ENCODE data around the gene IZUMO1.

IZUMO1 gene

DNA sequence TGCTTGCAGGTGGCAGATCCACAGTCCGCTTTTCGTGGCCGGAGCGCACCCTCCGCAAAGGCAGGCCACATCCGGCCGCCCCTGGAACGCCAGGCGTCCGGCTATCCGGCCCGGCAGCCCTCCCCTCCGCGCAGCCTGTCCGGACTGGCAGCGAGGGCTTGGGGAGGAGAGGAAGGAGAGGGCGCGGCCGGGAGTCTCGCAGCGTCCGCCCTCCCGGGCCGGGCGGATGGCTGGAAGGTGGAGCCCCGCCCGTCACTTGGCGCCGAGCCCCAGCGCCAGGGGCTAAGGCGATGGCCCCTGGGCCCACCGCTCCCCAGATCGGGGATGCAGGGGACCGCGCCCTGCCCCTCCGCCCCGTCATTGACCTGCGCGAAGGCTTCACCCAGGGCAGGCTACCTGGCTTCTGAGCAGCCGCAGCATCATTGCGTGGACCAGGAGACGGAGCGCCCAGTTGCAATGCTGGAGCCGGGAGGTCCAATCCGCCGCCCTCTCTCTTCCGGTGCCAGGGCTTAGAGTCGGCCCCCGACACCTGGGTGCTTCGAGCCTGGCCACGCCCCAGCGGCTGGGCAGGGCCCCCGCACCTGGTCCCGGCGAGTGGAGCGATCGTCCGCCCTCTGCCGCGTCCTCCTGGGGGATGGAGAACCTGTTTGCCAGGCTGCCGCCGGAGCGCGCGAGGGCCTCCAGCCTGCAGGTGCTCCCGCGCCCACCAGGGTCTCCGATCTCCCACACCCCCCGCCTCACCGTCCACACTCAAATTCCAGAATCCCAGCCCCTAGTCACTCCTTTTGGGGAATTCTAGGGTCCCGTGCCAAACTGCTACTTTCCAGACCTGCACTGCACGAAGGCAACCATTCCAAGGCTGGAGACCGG is 6.0 kb upstream of the IZUMO1 start, which contains the start of gene FUT1:
Gene FUT1 (minus strand): TSS at position 146 of the 870 bp plus-strand sequence. CDS start 1,360 bp downstream, outside the sequence.
- peaks cover 60% of the 10 kb centered on the region for H3K27me3 ChIP-seq (ENCODE audit: insufficient read depth, low read length)
- H3K9me3 ChIP-seq (ENCODE audit: low read length): peaks cover 2% of the 10 kb centered on the region
- peak within 1 kb of the TSS; percentile 12 for H3K4me3 ChIP-seq (ENCODE audit: low read length)
- H3K36me3 ChIP-seq (ENCODE audit: insufficient read depth, low read length): no peaks in the 10 kb centered on the region
- H2AFZ ChIP-seq (ENCODE audit: low read depth, low read length): peak within 1 kb of the TSS; percentile 73
- H3K4me1 ChIP-seq (ENCODE audit: insufficient read depth, low read length): peaks cover 10% of the 10 kb centered on the region

DNA sequence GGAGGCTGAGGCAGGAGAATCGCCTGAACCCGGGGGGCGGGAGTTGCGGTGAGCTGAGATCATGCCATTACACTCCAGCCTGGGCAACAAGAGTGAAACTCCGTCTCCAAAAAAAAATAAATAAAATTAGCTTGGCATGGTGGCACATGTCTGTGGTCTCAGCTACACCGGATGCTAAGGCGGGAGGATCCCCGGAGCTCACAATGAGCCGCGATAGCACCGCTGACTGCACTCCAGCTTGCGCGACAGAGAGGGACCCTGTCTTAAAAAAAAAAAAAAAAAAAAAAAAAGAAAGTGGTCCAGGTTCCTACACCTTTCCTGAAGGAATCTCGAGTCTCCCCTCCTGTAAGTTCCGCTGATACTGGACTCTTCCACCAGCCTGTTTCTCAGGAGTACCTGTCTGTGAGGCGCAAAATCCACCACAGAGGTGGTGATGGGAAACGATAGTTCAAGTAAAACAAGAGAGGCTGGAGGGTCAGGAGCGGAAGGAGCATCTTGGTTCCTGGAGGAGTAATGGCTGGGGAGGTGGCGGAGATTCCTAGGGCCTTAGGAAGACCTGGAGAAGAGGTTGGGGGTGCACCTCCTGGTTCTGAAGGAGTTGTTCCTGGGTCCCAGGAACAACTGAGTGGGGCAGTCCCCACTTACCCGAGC is 5.3 kb upstream of the IZUMO1 start:
- peaks cover 2% of the 10 kb centered on the region for H3K9me3 ChIP-seq (ENCODE audit: low read length)
- peaks cover 10% of the 10 kb centered on the region for H3K4me1 ChIP-seq (ENCODE audit: insufficient read depth, low read length)
- H3K4me3 ChIP-seq (ENCODE audit: low read length): no peak overlapping the region
- H3K36me3 ChIP-seq (ENCODE audit: insufficient read depth, low read length): no peaks in the 10 kb centered on the region
- peak overlapping the region; percentile 73 for H2AFZ ChIP-seq (ENCODE audit: low read depth, low read length)
- H3K27me3 ChIP-seq (ENCODE audit: insufficient read depth, low read length): peaks cover 60% of the 10 kb centered on the region

DNA sequence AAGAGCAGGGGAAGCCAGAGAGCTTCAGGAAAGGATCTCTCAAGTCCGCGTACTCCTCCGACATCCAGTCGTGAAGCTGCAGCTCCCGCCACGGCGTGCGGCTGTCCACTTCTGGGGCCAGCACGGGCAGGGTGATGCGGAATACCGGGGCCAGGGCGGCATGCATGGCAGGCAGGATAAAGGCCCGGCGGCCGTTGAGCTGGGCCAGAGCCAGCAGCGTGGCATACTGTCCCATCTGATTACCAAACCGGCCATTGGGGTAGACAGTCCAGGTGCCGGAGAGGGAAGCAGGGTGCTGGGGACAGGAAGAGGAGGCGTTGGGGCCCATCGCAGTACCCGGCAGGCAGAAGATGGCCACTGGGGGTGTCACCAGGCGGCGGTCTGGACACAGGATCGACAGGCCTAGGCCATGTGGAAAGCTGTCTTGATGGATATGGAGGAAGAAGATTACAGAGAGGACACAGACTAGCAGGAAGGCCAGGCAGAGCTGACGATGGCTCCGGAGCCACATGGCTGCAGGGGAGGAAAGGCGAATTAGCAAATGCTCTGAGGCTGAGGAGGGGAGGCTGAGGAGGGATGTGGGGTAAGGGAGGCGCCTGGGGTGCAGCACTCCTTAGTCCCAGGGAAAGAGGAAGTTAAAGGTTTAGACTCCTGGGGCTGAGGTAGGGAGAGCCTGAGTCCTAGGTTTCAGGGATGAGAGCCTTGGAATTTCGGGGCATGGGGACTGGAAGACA is 4.2 kb upstream of the IZUMO1 start:
- H3K4me1 ChIP-seq (ENCODE audit: insufficient read depth, low read length): peaks cover 10% of the 10 kb centered on the region
- H3K4me3 ChIP-seq (ENCODE audit: low read length): no peak overlapping the region
- H3K36me3 ChIP-seq (ENCODE audit: insufficient read depth, low read length): no peaks in the 10 kb centered on the region
- peaks cover 51% of the 10 kb centered on the region for H3K27me3 ChIP-seq (ENCODE audit: insufficient read depth, low read length)
- H2AFZ ChIP-seq (ENCODE audit: low read depth, low read length): no peak overlapping the region
- H3K9me3 ChIP-seq (ENCODE audit: low read length): peaks cover 2% of the 10 kb centered on the region

DNA sequence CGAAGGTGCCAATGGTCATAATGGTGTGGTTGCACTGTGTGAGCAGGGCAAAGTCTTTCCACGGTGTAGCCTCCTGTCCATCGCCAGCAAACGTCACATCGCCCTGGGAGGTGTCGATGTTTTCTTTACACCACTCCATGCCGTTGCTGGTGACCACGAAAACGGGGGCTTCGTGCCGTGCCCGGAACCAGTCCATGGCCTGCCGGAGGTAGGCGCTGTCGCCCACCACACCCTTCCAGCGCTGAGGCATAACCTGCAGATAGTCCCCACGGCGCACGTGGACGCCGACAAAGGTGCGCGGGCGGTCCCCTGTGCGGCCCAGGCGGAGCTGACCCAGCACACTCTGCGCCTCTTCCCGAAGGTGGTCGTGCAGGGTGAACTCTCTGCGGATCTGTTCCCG is 3.6 kb upstream of the IZUMO1 start:
- no peaks in the 10 kb centered on the region for H3K36me3 ChIP-seq (ENCODE audit: insufficient read depth, low read length)
- peaks cover 2% of the 10 kb centered on the region for H3K9me3 ChIP-seq (ENCODE audit: low read length)
- H3K4me3 ChIP-seq (ENCODE audit: low read length): no peak overlapping the region
- H3K27me3 ChIP-seq (ENCODE audit: insufficient read depth, low read length): peaks cover 49% of the 10 kb centered on the region
- H3K4me1 ChIP-seq (ENCODE audit: insufficient read depth, low read length): peaks cover 10% of the 10 kb centered on the region
- no peak overlapping the region for H2AFZ ChIP-seq (ENCODE audit: low read depth, low read length)

DNA sequence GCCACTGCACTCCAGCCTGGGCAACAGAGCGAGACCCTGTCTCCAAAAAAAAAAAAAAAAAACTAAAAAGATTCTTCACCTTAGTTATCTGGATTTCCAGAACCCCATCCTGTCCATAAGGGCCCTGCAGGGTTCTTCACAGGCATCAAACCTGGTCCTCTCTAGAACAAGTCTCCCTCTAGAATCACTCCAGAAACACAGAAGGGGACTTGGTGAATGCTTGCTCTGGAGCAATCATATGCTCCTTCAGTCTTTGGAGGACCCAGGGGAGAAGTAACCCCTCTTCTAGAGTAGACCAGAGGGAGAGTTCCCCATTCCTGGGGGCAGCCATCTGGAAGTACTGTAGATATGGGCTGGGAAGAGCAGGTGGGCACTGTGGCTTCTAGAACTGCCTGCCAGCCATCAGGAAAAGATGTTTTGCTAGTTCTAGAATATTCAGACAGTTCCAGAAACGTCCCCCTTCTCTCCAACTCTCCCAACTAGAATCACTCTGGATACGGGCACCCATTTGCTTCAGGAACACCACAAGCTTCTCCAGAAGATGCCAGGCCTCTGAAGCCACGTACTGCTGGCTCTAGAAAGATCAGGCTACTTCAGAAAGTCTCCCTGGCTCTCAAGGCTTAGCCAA is 3.0 kb upstream of the IZUMO1 start:
- peaks cover 2% of the 10 kb centered on the region for H3K9me3 ChIP-seq (ENCODE audit: low read length)
- peaks cover 44% of the 10 kb centered on the region for H3K27me3 ChIP-seq (ENCODE audit: insufficient read depth, low read length)
- no peaks in the 10 kb centered on the region for H3K36me3 ChIP-seq (ENCODE audit: insufficient read depth, low read length)
- H3K4me3 ChIP-seq (ENCODE audit: low read length): no peak overlapping the region
- peaks cover 10% of the 10 kb centered on the region for H3K4me1 ChIP-seq (ENCODE audit: insufficient read depth, low read length)
- no peak overlapping the region for H2AFZ ChIP-seq (ENCODE audit: low read depth, low read length)

DNA sequence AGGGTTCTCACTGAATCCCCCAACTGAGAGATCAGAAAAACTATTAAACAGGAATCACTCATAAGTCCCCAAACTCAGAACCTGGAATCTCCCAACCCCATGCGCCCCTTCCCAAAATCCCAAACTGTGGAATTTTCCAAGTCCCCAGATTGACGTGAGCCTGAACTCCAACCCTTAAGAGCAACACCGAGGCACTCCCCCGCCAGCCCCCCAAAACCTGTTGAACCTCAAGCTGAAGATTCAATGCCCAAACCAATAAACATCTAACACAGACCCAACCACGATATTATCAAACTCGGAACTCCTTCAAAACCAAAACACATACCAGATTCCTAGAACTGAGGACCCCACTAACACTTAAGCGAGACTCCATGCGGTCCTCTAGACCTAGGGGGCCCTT is 599 bp downstream of the IZUMO1 start:
- Histone ChIP-seq H3K27me3 (ENCODE audit: insufficient read depth, low read length) (peaks cover 19% of the 10 kb centered on the region), H3K9me3 (ENCODE audit: low read length) (peaks cover 4% of the 10 kb centered on the region), H2AFZ (ENCODE audit: low read depth, low read length) (no peak overlapping the region), H3K4me3 (ENCODE audit: low read length) (no peak overlapping the region), H3K36me3 (ENCODE audit: insufficient read depth, low read length) (no peaks in the 10 kb centered on the region), H3K4me1 (ENCODE audit: insufficient read depth, low read length) (no peaks in the 10 kb centered on the region)

DNA sequence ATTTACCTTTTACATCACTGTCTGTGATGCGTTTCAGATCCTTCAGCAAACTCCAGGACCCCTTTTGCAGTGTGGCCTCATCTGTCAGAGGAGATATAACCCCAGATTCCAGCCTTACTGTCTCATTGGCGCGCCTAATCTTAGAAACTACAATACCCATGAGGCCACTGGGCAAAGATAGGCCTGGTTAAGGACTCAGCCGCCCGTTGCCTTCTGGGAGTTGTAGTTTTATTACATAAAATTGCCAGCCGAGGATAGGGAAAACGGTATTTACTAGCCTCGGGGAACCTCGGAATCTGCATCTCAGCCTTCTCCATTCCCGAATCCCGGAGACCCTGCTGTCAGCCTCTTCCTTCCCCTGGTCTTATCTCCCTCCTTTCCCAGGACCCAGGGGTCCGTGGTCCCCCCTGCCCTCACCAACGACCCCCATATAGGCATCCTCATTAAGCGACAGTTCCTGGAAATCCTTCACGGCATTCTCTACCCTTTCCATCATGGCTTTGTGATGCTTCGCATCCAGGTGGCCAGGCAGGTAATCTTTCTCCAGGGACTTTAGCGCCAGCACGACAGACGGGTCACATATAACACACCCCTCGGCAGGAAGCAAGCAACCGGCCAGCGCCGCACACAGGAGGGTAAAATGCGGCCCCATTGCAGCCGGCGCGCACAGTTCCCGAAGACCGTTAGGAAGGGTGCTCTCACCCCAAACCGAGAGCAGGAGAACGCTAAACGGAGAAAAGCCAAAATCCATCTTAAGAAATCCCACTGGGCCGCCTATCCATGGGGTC is 1.3 kb downstream of the IZUMO1 start:
- H2AFZ ChIP-seq (ENCODE audit: low read depth, low read length): no peak overlapping the region
- H3K9me3 ChIP-seq (ENCODE audit: low read length): peaks cover 5% of the 10 kb centered on the region
- no peaks in the 10 kb centered on the region for H3K36me3 ChIP-seq (ENCODE audit: insufficient read depth, low read length)
- peaks cover 19% of the 10 kb centered on the region for H3K27me3 ChIP-seq (ENCODE audit: insufficient read depth, low read length)
- H3K4me3 ChIP-seq (ENCODE audit: low read length): no peak overlapping the region
- H3K4me1 ChIP-seq (ENCODE audit: insufficient read depth, low read length): no peaks in the 10 kb centered on the region

DNA sequence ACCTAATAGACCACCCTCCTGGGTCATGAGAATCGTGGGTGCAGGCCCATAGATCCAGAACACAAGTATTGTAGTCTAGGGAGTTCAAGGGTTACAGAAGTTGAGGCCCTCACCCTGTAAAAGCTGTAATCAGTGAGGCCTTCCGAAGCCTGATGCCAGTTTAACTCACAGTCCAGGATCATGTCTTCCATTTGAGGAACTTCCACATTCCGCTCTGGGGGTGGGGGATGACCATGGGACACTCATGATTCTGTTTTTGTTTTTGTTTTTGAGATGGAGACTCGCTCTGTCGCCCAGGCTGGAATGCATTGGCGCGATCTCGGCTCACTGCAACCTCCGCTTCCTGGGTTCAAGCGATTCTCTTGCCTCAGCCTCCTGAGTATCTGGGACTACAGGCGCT is 4.6 kb downstream of the IZUMO1 start:
- Histone ChIP-seq H3K9me3 (ENCODE audit: low read length) (peaks cover 5% of the 10 kb centered on the region), H3K4me3 (ENCODE audit: low read length) (no peak overlapping the region), H3K36me3 (ENCODE audit: insufficient read depth, low read length) (no peaks in the 10 kb centered on the region), H3K4me1 (ENCODE audit: insufficient read depth, low read length) (peaks cover 5% of the 10 kb centered on the region), H2AFZ (ENCODE audit: low read depth, low read length) (no peak overlapping the region), H3K27me3 (ENCODE audit: insufficient read depth, low read length) (peaks cover 14% of the 10 kb centered on the region)

DNA sequence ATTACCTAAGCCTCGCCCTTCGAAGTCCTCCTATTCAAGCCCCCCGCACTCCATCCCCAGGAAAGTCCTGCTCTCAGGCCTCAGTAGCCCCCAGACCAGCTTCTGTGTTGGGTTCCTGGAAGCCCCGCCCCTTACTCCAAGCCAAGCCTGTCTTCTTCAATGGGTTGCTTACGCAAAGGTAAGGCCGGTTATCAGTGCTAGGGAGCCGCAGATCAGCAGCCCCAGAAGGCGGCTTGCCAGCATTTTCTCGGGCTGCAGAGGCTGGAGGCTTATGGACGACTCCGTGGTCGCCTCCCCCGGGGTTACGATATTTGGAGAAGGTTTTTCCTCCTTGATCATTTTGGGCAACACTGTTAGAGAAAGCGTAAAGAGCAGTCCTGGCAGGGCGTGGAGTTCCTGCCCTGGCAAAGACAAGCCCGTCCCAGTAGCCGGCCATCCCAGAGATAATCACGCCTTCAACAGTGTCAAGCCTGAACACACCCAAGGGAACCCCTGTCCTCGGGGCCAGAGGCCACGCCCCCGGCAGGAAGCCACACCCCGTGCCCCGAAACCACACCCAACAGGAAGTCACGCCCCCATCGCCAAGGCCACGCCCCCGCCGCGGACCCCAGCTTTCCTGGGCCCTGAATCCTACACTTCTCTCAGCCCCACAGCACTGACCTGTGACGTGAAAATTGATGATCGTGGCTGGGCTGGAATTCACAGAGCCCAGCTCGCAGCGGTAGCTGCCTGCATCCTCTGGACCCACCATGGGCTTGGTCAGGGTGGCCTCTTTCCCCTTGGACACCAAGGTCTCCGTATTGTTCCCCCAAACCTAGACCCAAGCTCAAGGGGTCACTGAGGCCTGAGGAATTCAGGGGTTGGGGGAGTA is 5.3 kb downstream of the IZUMO1 start:
- H3K4me3 ChIP-seq (ENCODE audit: low read length): no peak overlapping the region
- H3K4me1 ChIP-seq (ENCODE audit: insufficient read depth, low read length): peaks cover 5% of the 10 kb centered on the region
- H3K36me3 ChIP-seq (ENCODE audit: insufficient read depth, low read length): no peaks in the 10 kb centered on the region
- H3K27me3 ChIP-seq (ENCODE audit: insufficient read depth, low read length): peaks cover 14% of the 10 kb centered on the region
- no peak overlapping the region for H2AFZ ChIP-seq (ENCODE audit: low read depth, low read length)
- H3K9me3 ChIP-seq (ENCODE audit: low read length): peaks cover 5% of the 10 kb centered on the region

DNA sequence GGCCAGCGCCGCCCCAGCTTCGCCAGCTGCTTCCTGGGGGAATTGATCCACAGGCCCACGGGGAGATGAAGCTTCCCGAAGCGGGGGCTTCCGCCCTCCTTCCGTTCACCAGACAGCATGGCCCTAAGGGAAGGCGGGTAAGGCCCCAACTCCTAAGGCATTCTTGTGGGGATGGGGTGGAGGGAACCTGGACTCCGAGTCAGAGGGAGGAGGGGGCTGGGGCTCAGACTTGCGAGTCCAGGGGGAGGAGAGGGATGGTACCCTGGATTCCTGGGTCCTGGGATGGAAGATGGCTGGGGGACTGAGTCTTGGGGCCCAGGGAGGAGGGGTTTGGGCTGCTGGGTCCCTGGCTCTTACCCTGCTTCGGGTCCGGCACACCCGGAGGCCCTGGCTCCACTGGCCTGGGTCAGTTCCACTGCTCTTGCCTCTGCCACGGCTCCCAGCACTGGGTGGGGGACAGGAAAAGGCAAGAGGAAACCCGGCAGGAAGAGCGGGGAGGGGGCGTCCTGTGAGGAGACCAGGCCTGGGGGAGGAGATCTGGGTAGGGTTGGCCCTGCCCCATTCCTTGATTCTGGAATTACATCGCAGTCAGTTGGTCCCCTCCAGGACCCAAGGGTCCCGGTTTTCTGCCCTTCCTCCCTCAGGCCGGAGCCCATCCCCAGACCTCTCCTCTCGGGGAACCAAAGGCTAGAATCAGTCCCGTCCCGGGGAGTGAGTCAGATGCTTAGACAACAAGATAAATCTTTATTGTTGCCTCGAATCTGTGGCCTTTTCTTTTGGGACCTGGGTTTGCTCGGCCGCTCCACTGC is 6.3 kb downstream of the IZUMO1 start, which contains the start of gene RASIP1:
Gene RASIP1 (minus strand): TSS at position 447 of the 809 bp plus-strand sequence. CDS start 328 bp downstream, at position 119.
- peaks cover 5% of the 10 kb centered on the region for H3K4me1 ChIP-seq (ENCODE audit: insufficient read depth, low read length)
- no peaks in the 10 kb centered on the region for H3K36me3 ChIP-seq (ENCODE audit: insufficient read depth, low read length)
- H3K27me3 ChIP-seq (ENCODE audit: insufficient read depth, low read length): peaks cover 14% of the 10 kb centered on the region
- peak within 1 kb of the TSS; percentile 85 for H2AFZ ChIP-seq (ENCODE audit: low read depth, low read length)
- peak within 1 kb of the TSS; percentile 41 for H3K4me3 ChIP-seq (ENCODE audit: low read length)
- H3K9me3 ChIP-seq (ENCODE audit: low read length): peaks cover 5% of the 10 kb centered on the region

Data from neuron (in vitro differentiated cells).